Type B pancreatic cell (in vitro differentiated cells): Measurements from ENCODE around the gene CSNK1E. TPM values are rescaled to one million over a fixed set of nuclear protein-coding genes. Genes with fewer than 3 reads are reported as not detected.

Experiments
- DNase-seq: peaks from one replicate; pipeline ENCODE4 v3.0.0; 2021; ENCODE audit warnings: mixed read lengths; ENCODE audit not compliant: unreplicated experiment; ENCODE audit errors: extremely low spot score
- H3K27ac Mint-ChIP-seq: 2 replicates; pipeline ENCODE4 v1.8.0; 2021; ENCODE audit warnings: mild to moderate bottlenecking, mixed read lengths
- H3K27me3 Mint-ChIP-seq: 2 replicates; pipeline ENCODE4 v1.8.0; 2021; ENCODE audit warnings: mixed read lengths
- H3K36me3 Mint-ChIP-seq: 2 replicates; pipeline ENCODE4 v1.8.0; 2021; ENCODE audit warnings: mixed read lengths
- H3K4me1 Mint-ChIP-seq: one replicate; pipeline ENCODE4 v1.8.0; 2021; ENCODE audit warnings: mixed read lengths; ENCODE audit not compliant: unreplicated experiment
- H3K4me3 Mint-ChIP-seq: 2 replicates; pipeline ENCODE4 v1.8.0; 2021; ENCODE audit warnings: mild to moderate bottlenecking, mixed read lengths
- H3K9me3 Mint-ChIP-seq: 2 replicates; pipeline ENCODE4 v1.8.0; 2021; ENCODE audit warnings: mixed read lengths
- total RNA-seq: library from RNA; stranded (reverse); gene quantifications from 2 replicates; pipeline ENCODE4 v1.2.1, GENCODE V29; 2021; ENCODE audit warnings: low replicate concordance
- TF ChIP-seq, protein P1 (sequence below): fragments of 200-600 bp; sonication (generic); conservative IDR thresholded peaks from 2 replicates; pipeline ENCODE4 v1.5.0; 2021; ENCODE audit warnings: antibody characterized with exemption, mild to moderate bottlenecking

The CSNK1E gene
- total RNA-seq, 1 donor from 2014 or later: 199 TPM

DNA sequence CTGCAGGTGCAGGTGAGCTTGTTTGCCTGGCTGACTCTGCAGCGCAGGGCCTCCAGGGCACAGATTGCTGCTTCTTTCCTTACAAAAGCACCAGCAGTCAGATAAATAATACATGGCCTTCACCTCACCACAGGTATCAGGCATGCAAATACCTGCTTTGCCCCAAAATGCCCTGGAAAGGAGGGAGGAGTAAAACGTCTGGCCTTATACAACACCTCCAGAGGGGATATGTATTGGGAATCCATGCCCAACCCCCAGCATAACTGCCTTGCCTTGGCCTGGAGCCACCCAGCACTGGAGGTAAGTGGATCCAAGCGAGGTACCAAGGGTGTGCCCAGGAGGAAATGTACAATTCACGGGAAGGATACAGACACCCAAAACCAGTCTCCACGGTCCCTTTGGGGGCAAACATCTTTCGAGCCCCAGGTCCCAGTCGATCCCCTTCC, 45.3 kb downstream of the CSNK1E start:
- Mint-ChIP-seq H3K27me3 (no peaks in the 10 kb centered on the region), H3K27ac (peak overlapping the region; percentile 94), H3K9me3 (no peaks in the 10 kb centered on the region), H3K36me3 (no peaks in the 10 kb centered on the region), H3K4me1 (peaks cover 43% of the 10 kb centered on the region), H3K4me3 (peak overlapping the region; percentile 95)
- DNase-seq: no peak
- TF ChIP-seq, protein P1, sequence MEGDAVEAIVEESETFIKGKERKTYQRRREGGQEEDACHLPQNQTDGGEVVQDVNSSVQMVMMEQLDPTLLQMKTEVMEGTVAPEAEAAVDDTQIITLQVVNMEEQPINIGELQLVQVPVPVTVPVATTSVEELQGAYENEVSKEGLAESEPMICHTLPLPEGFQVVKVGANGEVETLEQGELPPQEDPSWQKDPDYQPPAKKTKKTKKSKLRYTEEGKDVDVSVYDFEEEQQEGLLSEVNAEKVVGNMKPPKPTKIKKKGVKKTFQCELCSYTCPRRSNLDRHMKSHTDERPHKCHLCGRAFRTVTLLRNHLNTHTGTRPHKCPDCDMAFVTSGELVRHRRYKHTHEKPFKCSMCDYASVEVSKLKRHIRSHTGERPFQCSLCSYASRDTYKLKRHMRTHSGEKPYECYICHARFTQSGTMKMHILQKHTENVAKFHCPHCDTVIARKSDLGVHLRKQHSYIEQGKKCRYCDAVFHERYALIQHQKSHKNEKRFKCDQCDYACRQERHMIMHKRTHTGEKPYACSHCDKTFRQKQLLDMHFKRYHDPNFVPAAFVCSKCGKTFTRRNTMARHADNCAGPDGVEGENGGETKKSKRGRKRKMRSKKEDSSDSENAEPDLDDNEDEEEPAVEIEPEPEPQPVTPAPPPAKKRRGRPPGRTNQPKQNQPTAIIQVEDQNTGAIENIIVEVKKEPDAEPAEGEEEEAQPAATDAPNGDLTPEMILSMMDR: no peak

DNA sequence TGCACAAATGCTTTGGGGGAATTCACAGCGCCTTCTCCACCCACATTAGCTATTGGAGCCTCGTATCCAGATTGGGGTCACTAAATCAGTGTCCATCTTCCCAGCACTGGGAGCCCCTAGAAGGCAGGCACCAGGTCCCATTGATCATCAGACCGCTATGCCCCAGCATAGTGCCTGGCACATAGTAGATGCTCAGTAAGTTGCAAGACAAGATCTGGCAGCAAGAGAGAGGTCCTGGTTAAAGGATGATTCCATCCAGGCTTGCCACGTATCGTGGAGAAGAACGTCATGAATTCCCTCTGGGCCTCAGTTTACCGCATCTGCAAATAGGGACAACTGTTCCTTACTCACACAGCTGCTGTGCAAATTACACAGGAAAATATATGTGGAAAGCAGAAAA, 46.1 kb downstream of the CSNK1E start:
- TF ChIP-seq, protein P1: no peak
- Mint-ChIP-seq H3K36me3 (no peaks in the 10 kb centered on the region), H3K27me3 (no peaks in the 10 kb centered on the region), H3K4me1 (peaks cover 42% of the 10 kb centered on the region), H3K4me3 (peak overlapping the region; percentile 95), H3K9me3 (no peaks in the 10 kb centered on the region), H3K27ac (peak overlapping the region; percentile 30)
- no peak for DNase-seq

GRCh38 chr22:38270091-38270992, 46.9 kb downstream of the CSNK1E start:
- H3K36me3 Mint-ChIP-seq: peaks cover under 1% of the 10 kb centered on the region
- H3K9me3 Mint-ChIP-seq: no peaks in the 10 kb centered on the region
- TF ChIP-seq, protein P1: no peak
- peaks cover 42% of the 10 kb centered on the region for H3K4me1 Mint-ChIP-seq
- H3K27ac Mint-ChIP-seq: peak overlapping the region; percentile 30
- no peak for DNase-seq
- no peaks in the 10 kb centered on the region for H3K27me3 Mint-ChIP-seq
- H3K4me3 Mint-ChIP-seq: peak overlapping the region; percentile 95

- DNase-seq: no peak
- H3K4me3 Mint-ChIP-seq: no peak overlapping the region
- no peaks in the 10 kb centered on the region for H3K9me3 Mint-ChIP-seq
- H3K36me3 Mint-ChIP-seq: peaks cover 5% of the 10 kb centered on the region
- H3K27me3 Mint-ChIP-seq: no peaks in the 10 kb centered on the region
- no peak overlapping the region for H3K27ac Mint-ChIP-seq
- peaks cover 37% of the 10 kb centered on the region for H3K4me1 Mint-ChIP-seq
- TF ChIP-seq, protein P1: no peak
Measured at GRCh38 chr22:38269466-38269865, 47.8 kb downstream of the CSNK1E start.

GRCh38 chr22:38267086-38267485, 50.1 kb downstream of the CSNK1E start:
- H3K36me3 Mint-ChIP-seq: peaks cover 10% of the 10 kb centered on the region
- H3K4me3 Mint-ChIP-seq: no peak overlapping the region
- TF ChIP-seq, protein P1: no peak
- no peak overlapping the region for H3K27ac Mint-ChIP-seq
- no peaks in the 10 kb centered on the region for H3K27me3 Mint-ChIP-seq
- no peaks in the 10 kb centered on the region for H3K9me3 Mint-ChIP-seq
- DNase-seq: no peak
- peaks cover 33% of the 10 kb centered on the region for H3K4me1 Mint-ChIP-seq
